GM23248 (cell line): ENCODE results near the gene FRMD5. TPM values are rescaled to one million over a fixed set of nuclear protein-coding genes. Genes with fewer than 3 reads are reported as not detected.

Source experiments
- DNase-seq: peaks from one replicate; pipeline ENCODE4 v3.0.0-alpha.2; 2015
- H2AFZ ChIP-seq: fragments of 200-600 bp; sonication (generic); 2 replicates; pipeline ENCODE4 v1.6.1; 2016; ENCODE audit warnings: antibody characterized with exemption
- H3F3A ChIP-seq: fragments of 200-600 bp; sonication (generic); 2 replicates; pipeline ENCODE4 v1.6.1; 2016; ENCODE audit warnings: mild to moderate bottlenecking, antibody characterized with exemption, mixed run types; ENCODE audit not compliant: insufficient read depth
- H3K27ac ChIP-seq: fragments of 200-600 bp; sonication (generic); 2 replicates; pipeline ENCODE4 v1.5.1; 2016; ENCODE audit warnings: mild to moderate bottlenecking
- H3K27me3 ChIP-seq: fragments of 200-600 bp; sonication (generic); replicated peaks from 2 replicates; pipeline ENCODE4 v1.6.1; 2016; ENCODE audit warnings: mild to moderate bottlenecking; ENCODE audit not compliant: insufficient read depth
- H3K36me3 ChIP-seq: fragments of 200-600 bp; sonication (generic); 2 replicates; pipeline ENCODE4 v1.6.1; 2016; ENCODE audit warnings: low read depth, mild to moderate bottlenecking
- H3K4me1 ChIP-seq: fragments of 200-600 bp; sonication (generic); 2 replicates; pipeline ENCODE4 v1.6.1; 2016; ENCODE audit warnings: mild to moderate bottlenecking; ENCODE audit not compliant: insufficient read depth
- H3K4me2 ChIP-seq: fragments of 200-600 bp; sonication (generic); one replicate; pipeline ENCODE4 v1.6.1; 2016; ENCODE audit warnings: mild to moderate bottlenecking; ENCODE audit not compliant: unreplicated experiment
- H3K4me3 ChIP-seq: fragments of 200-600 bp; sonication (generic); 2 replicates; pipeline ENCODE4 v1.5.1; 2016; ENCODE audit warnings: mild to moderate bottlenecking
- H3K79me2 ChIP-seq: fragments of 200-600 bp; sonication (generic); 2 replicates; pipeline ENCODE4 v1.6.1; 2016; ENCODE audit warnings: mild to moderate bottlenecking; ENCODE audit not compliant: insufficient read depth
- H3K9ac ChIP-seq: fragments of 200-600 bp; sonication (generic); 2 replicates; pipeline ENCODE4 v1.6.1; 2016; ENCODE audit warnings: mild to moderate bottlenecking
- H3K9me2 ChIP-seq: fragments of 200-600 bp; sonication (generic); 2 replicates; pipeline ENCODE4 v1.6.1; 2016; ENCODE audit warnings: mixed run types, mild to moderate bottlenecking, moderate library complexity; ENCODE audit not compliant: insufficient read depth
- H3K9me3 ChIP-seq: fragments of 200-600 bp; sonication (generic); one replicate; pipeline ENCODE4 v1.6.1; 2017; ENCODE audit warnings: low read depth
- H4K20me1 ChIP-seq: fragments of 200-600 bp; sonication (generic); 2 replicates; pipeline ENCODE4 v1.6.0; 2016; ENCODE audit not compliant: insufficient read depth
- EZH2 ChIP-seq: fragments of 200-600 bp; sonication (generic); IDR thresholded peaks from 2 replicates; pipeline ENCODE4 v1.6.1; 2018; ENCODE audit warnings: antibody characterized with exemption, mild to moderate bottlenecking; ENCODE audit not compliant: insufficient read depth, poor library complexity, severe bottlenecking
- EZH2phosphoT487 ChIP-seq: fragments of 200-600 bp; sonication (generic); IDR thresholded peaks from 2 replicates; pipeline ENCODE4 v1.6.1; 2018; ENCODE audit warnings: antibody characterized with exemption, moderate library complexity, mild to moderate bottlenecking, low read depth; ENCODE audit not compliant: insufficient read depth
- WGBS, 2 experiments: methylation state at CpG; one replicate each; pipeline ENCODE4 v1.1.6; 2015 to 2017; ENCODE audit warnings: low lambda C conversion rate in 2 of 2, low coverage in 1 of 2; ENCODE audit errors: missing lambda C conversion rate in 2 of 2; 5-methylcytosine and 5-hydroxymethylcytosine counted together
- in situ Hi-C: fragments of 300-500 bp; cut with MboI; formaldehyde crosslinking; loops from 2 replicates; pipeline ENCODE4 v1.15.0; 2020
- polyA plus RNA-seq: library from polyadenylated mRNA; unstranded; fragments of >200 nt; fragmentation: Nextera tagmentation; extraction: Ambion mirVana; gene quantifications from 2 replicates; pipeline ENCODE4 v1.2.1, GENCODE V29; 2016
- total RNA-seq: library from RNA; depleted of rRNA; stranded (reverse); fragments of >200 nt; shearing (Covaris generic); gene quantifications from 2 replicates; pipeline ENCODE4 v1.2.3, GENCODE V29; 2014

FRMD5 gene
- total and polyA plus RNA-seq, 2 experiments from 2014 or later, result 0.65 to 2.9 TPM

GRCh38 chr15:44101286-44101685 is 93.8 kb downstream of the FRMD5 start:
- peak overlapping the region; percentile 73 for H3K4me2 ChIP-seq
- H3K79me2 ChIP-seq, result no peaks in the 10 kb centered on the region
- DNase-seq, result peak; percentile 74
- TF ChIP-seq EZH2 (no peak), EZH2phosphoT487 (no peak)
- no peaks in the 10 kb centered on the region for H4K20me1 ChIP-seq
- H3K27ac ChIP-seq, result peak overlapping the region; percentile 89
- peak overlapping the region; percentile 21; the same call in 1 of the 2 replicates for H3K9ac ChIP-seq
- 0 out of 2 replicates have a peak overlapping the region, but pooled peaks have one; percentile 44 for H3K4me3 ChIP-seq
- H3K9me3 ChIP-seq, result no peaks in the 10 kb centered on the region
- no peak overlapping the region for H2AFZ ChIP-seq
- H3K27me3 ChIP-seq, result no peaks in the 10 kb centered on the region
- peaks cover 47% of the 10 kb centered on the region for H3K4me1 ChIP-seq
- in situ Hi-C loops, result no loop called here
- H3F3A ChIP-seq, result peaks cover 45% of the 10 kb centered on the region
- no peaks in the 10 kb centered on the region for H3K36me3 ChIP-seq
- H3K9me2 ChIP-seq, result no peaks in the 10 kb centered on the region

DNA sequence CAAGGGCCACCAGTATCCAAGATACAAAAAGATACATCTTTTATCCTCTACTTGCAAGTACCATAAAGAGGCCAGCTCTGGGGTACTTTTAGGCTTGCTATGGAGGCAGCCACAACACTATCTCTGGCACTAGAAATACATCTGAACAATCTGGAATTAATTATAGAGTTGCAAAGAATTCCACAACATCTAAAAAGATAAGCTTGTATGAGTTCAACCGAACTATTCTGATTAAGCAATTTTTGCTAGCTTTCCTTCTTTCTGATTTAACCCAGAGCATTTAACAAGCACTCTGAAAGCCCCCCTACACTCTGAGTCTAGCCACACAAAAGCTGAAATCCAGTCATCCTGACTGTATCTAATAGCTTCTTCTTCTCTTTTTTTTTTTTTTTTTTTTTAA is 95.4 kb downstream of the FRMD5 start:
- in situ Hi-C loops, result no loop called here
- Histone ChIP-seq H3K27me3 (no peaks in the 10 kb centered on the region), H3K79me2 (no peaks in the 10 kb centered on the region), H3K36me3 (no peaks in the 10 kb centered on the region), H3K4me1 (peaks cover 48% of the 10 kb centered on the region), H3K9me3 (no peaks in the 10 kb centered on the region), H3F3A (peaks cover 45% of the 10 kb centered on the region), H3K4me3 (no peak overlapping the region), H4K20me1 (no peaks in the 10 kb centered on the region), H3K27ac (peak overlapping the region; percentile 7; the same call in 1 of the 2 replicates), H3K9me2 (no peaks in the 10 kb centered on the region), H3K9ac (no peak overlapping the region), H3K4me2 (peak overlapping the region; percentile 30), H2AFZ (no peak overlapping the region)
- 0 to 3% methylated on average over 1 of the region's 1 CpG for WGBS, 2 experiments
- DNase-seq, result peak; percentile 35
- no peak for TF ChIP-seq EZH2
- no peak for TF ChIP-seq EZH2phosphoT487

- WGBS, 2 experiments, result 40 to 52% methylated on average over 3 of the region's 3 CpGs
- no peak for DNase-seq
- in situ Hi-C loops, result no loop called here
- TF ChIP-seq EZH2phosphoT487, result no peak
- TF ChIP-seq EZH2, result no peak
- Histone ChIP-seq H3K4me3 (no peak overlapping the region), H2AFZ (no peak overlapping the region), H3F3A (peaks cover 32% of the 10 kb centered on the region), H3K36me3 (no peaks in the 10 kb centered on the region), H3K27me3 (no peaks in the 10 kb centered on the region), H3K9me3 (no peaks in the 10 kb centered on the region), H3K4me1 (peaks cover 45% of the 10 kb centered on the region), H3K27ac (no peak overlapping the region), H3K9me2 (no peaks in the 10 kb centered on the region), H3K9ac (no peak overlapping the region), H3K79me2 (no peaks in the 10 kb centered on the region), H3K4me2 (no peak overlapping the region), H4K20me1 (no peaks in the 10 kb centered on the region)
Observed at GRCh38 chr15:44097552-44097951, 97.5 kb downstream of the FRMD5 start.

DNA sequence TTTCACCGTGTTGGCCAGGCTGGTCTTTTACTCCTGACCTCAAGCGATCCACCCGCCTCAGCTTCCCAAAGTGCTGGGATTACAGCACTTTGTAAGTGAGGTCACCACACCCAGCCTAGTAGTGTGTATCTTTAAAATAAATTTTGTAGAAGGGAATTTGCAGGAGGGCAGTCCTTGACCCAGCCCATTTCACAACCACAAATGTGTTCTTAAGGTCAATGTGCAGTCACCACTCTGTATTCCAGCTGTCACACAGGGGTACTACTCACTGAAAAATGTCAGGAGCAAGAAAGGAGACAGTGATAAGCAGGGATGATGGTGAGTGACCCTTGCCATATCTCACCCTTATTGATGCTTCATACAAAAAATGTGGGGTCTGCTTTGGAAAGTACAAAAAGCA is 98.5 kb downstream of the FRMD5 start:
- H3K27me3 ChIP-seq, result no peaks in the 10 kb centered on the region
- H3K79me2 ChIP-seq, result no peaks in the 10 kb centered on the region
- peaks cover 29% of the 10 kb centered on the region for H3F3A ChIP-seq
- H3K27ac ChIP-seq, result no peak overlapping the region
- H3K9me2 ChIP-seq, result no peaks in the 10 kb centered on the region
- TF ChIP-seq EZH2phosphoT487 (no peak), EZH2 (no peak)
- no peak overlapping the region for H2AFZ ChIP-seq
- DNase-seq, result no peak
- H3K4me1 ChIP-seq, result peaks cover 45% of the 10 kb centered on the region
- no peak overlapping the region for H3K4me3 ChIP-seq
- H3K36me3 ChIP-seq, result no peaks in the 10 kb centered on the region
- no peak overlapping the region for H3K9ac ChIP-seq
- in situ Hi-C loops, result no loop called here
- no peaks in the 10 kb centered on the region for H4K20me1 ChIP-seq
- H3K4me2 ChIP-seq, result no peak overlapping the region
- no peaks in the 10 kb centered on the region for H3K9me3 ChIP-seq
- 75 to 85% methylated on average over 3 of the region's 3 CpGs for WGBS, 2 experiments

GRCh38 chr15:44094781-44095180 is 100.3 kb downstream of the FRMD5 start:
- Histone ChIP-seq H4K20me1 (no peaks in the 10 kb centered on the region), H2AFZ (no peak overlapping the region), H3K36me3 (no peaks in the 10 kb centered on the region), H3K9me3 (no peaks in the 10 kb centered on the region), H3K9me2 (no peaks in the 10 kb centered on the region), H3K4me3 (no peak overlapping the region), H3F3A (peaks cover 13% of the 10 kb centered on the region; the same call in 1 of the 2 replicates), H3K4me2 (no peak overlapping the region), H3K9ac (no peak overlapping the region), H3K27me3 (no peaks in the 10 kb centered on the region), H3K27ac (no peak overlapping the region), H3K79me2 (no peaks in the 10 kb centered on the region), H3K4me1 (peaks cover 31% of the 10 kb centered on the region)
- DNase-seq, result peak; percentile 66
- TF ChIP-seq EZH2phosphoT487 (no peak), EZH2 (no peak)
- in situ Hi-C loops, result no loop called here
- 43 to 50% methylated on average over 3 of the region's 3 CpGs for WGBS, 2 experiments
